Bone marrow (tissue), 2 donors: ENCODE data around the gene RETREG3.
"Not testable (repeated sequence)": the region's sequence is repeated elsewhere in the genome, so short reads cannot be mapped to it uniquely, and the experiment has no call there.

Experiments used
- DNase-seq, 2 donors: peaks; one replicate each; lab custom pipeline; 2025; lab: John Stamatoyannopoulos, UW

RETREG3 gene

GRCh38 chr17:42571435-42572225, 37.5 kb downstream of the RETREG3 start:
- DNase-seq, result no peak

DNA sequence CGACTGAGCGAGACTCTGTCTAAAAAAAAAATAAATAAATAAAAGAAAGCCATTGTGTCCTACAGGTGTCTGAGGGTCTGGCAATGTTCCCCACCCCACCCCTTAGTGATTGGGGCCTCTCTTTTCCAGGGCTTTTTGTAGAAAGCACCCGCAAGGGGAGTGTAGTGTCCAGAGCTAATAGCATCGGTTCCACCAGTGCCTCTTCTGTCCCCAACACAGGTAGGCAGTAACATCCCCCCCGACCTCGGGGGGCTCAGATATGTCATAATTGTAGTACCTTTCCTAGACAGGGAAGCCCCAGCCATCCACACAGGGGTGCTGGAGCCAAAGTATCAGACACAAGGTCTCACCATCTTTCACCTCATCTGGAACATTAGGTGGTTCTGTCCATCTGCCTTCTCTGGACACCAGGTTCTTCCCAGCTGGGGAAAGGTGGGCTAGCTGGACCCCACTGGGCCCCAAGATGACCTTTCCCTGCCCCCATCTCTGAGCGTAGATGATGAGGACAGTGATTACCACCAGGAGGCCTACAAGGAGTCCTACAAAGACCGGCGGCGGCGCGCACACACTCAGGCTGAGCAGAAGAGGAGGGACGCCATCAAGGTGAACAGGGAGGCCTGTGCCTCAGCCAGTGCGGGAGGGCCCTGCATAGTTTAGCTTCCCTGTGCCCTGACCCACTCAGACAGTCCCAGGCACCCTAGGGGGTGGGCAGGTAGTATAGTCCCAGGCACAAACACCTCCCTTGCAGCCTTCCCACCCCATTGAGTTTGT, 40.6 kb downstream of the RETREG3 start:
- no peak for DNase-seq

DNA sequence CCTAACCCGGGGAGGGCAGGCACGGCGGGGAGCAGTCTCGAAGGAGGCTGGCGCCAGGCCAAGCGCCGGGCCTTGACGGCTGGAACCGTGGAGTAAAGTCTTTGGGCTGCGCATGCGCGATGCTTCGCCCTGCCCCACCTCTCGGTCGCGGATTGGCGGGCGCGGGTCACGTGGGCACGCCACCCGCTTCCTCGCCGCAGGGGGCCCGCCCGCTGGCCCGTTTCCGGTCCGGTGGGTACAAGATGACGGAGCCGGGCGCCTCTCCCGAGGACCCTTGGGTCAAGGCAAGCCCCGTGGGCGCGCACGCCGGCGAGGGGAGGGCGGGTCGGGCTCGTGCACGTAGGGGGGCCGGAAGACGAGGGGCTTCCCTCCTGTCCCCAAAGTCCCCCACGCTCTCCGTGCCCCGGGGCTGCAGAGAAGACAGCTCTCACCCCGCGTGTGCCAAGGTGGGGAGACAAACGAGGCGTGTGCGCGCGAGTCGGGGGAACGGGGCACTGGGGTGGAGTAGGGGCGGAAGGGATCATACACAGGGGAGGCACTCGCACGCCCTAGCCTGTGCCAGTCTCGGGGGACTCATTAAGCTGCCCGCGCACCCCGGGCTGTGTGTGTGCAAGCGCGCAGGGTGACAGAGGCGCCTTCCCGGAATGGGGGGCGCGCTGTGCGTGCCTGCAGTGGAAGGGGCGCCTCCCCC, 42.1 kb downstream of the RETREG3 start, which contains the start of gene MLX:
MLX (plus strand) TSS at position 218 of the 691 bp plus-strand sequence; CDS start at position 243, 25 bp downstream.
- DNase-seq, result peak; percentile 66 to 69

DNA sequence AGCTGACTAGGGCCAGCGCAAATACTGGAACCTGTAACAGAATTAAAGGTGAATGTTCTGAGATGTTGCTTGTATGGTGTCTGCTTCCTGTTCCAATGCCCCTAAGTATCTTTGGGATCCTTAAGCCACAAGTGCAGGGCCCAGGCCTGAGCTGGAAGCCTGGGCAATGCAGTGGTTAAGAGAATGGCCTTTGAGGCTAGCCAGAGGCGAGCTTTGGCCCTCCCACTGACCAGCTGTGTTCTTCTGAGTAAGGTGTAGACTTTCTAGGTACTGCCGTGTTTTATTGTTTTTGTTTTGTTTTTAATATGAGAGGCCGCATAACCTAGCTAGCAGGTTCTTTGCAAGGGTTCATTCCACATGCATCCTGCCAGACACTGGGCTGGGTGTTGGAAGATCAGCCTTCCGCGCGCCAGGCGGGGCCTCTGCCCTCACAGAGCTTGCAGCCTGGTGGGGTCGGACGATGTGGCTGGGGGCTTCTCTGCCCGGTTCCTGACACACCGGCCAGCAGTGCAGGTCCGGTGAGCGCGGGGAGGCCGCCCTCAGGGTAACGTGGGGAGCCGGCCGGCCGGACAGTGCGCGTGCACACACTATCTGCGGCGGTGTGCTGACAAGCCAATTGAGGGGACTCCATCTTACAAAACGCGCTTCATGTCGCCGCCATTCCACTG, 42.8 kb downstream of the RETREG3 start:
- no peak for DNase-seq

DNA sequence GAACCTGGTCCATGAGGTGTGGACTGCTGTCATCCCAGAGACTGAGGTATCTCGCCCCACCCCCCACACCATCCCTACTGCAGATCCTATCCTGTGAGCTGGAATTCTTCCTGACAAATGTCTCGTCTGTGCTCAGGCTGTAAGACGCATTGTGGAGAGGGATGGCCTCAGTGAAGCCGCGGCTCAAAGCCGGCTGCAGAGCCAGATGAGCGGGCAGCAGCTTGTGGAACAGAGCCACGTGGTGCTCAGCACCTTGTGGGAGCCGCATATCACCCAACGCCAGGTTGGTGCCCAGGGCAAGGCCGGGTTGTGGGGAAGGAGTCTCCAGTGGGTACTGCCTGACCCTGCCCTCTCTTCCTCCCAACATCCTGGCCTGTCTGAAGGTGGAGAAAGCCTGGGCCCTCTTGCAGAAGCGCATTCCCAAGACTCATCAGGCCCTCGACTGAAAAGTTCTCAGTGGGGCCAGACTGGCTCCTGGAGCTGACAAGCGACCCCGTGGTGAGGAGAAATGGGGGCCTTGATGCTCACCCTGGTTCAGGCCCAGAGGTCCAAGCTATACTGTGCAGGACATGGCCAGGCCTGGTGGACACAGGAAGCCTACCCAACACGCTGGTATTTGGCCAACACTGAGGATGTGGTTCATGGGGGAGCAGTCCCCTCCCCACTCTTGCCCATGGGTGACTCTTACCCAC, 43.5 kb downstream of the RETREG3 start:
- no peak for DNase-seq

DNA sequence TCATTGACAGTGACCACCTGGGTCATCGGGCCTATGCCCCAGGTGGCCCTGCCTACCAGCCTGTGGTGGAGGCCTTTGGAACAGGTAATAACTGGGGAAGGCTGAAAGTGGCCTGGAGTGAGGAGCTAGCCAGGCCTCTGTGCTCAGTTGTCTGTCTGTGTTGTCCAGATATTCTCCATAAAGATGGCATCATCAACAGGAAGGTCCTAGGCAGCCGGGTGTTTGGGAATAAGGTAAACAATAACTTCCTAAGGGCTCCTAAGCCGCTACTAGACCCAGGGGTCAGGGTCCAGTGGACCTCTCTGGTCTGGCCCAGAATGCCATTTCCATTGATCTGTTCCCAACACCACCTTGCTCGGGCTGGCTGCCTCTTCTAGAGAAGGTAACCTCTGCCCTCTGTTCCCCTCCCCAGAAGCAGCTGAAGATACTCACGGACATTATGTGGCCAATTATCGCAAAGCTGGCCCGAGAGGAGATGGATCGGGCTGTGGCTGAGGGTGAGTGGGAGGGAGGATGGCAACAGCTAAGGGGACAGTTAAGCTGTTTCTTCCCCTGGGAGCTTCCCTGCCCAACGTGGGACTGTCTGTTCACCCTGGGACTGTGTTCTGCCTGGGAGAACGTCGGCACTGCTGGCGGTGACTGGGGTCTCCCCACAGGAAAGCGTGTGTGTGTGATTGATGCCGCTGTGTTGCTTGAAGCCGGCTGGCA, 44.2 kb downstream of the RETREG3 start:
- no peak for DNase-seq

DNA sequence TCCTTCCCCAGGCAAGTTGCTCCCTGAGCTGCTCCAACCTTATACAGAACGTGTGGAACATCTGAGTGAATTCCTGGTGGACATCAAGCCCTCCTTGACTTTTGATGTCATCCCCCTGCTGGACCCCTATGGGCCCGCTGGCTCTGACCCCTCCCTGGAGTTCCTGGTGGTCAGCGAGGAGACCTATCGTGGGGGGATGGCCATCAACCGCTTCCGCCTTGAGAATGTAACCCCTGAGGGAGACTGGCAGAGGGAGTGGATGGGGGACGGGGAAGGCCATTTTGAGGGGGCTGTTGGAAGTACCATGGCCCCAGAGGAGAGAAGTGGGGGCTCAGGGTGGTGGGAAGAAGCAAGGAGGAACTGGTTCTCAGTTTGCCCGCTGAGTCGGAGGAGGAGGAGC, 45.2 kb downstream of the RETREG3 start:
- no peak for DNase-seq

- no peak for DNase-seq
These were observed 45.6 kb downstream of the RETREG3 start for GRCh38 chr17:42563543-42563942.

DNA sequence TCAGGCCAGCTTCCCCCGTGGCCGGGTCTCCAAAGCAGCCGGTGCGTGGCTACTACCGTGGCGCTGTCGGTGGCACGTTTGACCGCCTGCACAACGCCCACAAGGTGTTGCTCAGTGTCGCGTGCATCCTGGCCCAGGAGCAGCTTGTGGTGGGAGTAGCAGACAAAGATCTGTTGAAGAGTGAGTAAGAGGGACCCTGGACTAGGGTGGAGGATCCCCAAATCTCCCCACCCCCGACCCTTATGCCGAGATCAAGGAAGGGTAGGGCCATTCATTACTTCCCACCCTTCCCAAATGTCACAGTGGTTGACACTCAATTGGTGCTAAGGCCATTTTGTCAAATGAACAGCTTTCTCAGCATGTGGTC, 46.0 kb downstream of the RETREG3 start:
- DNase-seq, result no peak

- no peak for DNase-seq
These were observed 46.6 kb downstream of the RETREG3 start for GRCh38 chr17:42562388-42563142.

DNA sequence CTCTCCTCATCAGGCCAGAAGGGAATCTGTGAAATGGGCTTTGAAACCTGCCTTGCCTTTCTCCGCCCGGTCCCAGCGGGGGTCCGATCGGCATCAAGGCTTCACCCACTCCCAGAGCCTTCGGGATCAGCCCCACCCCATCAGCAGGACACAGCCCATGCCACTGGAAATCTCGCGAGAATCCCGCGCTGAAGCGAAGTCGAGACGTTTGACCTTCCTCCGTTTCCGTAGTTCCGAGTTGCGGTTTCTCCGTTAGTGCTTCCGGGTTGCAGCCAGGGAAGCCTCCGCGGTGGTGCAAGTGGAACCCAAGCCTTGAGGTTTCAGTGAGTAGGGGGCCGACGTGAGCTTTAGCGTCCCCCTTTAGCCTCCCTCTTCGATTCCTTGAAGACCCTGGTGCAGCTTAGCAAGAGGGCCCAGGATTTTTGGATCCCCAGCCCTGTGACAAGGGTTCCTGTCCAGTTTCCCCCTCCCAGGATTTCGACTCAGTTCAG, 47.2 kb downstream of the RETREG3 start, which contains the start of gene COASY:
COASY (plus strand) TSS at position 252 of the 491 bp plus-strand sequence. CDS start 475 bp downstream, outside the sequence.
- peak; percentile 83 to 91 for DNase-seq

DNA sequence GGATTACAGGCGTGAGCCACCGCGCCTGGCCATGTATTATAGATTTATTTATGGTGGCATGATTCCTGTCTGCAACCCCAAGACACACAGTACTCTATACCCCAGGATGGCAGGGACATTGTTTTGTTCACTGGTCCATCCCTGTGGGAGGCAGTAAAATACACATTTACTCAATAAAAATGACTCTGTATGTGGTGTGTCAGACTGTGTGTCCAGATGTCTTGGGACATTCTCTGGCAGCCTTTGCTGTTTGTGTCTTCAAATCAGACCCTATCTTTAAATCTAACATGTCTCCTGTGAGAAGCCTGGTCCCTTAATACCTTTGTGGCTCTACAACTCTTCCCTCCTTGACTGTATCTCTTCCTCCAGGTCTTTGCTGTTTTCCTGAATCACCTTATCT, 48.9 kb downstream of the RETREG3 start:
- no peak for DNase-seq

DNA sequence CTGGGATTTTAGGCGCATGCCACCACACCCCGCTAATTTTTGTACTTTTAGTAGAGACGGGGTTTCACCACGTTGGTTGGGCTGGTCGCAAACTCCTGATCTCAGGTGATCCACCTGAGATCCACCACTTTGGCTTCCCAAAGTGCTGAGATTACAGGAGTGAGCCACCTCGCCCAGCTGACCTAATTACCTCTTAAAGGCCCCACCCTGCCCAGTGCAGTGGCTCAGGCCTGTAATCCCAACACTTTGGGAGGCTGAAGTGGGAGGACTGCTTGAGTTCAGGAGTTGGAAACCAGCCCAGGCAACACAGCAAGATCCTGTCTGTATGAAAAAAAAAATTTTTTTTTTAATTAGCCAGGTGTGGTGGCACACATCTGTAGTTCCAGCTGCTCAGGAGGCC, 50.1 kb downstream of the RETREG3 start:
- DNase-seq, result no peak

GRCh38 chr17:42555961-42556617, 53.1 kb downstream of the RETREG3 start:
- DNase-seq, result not testable (repeated sequence)

- DNase-seq, result no peak
These were observed 54.0 kb downstream of the RETREG3 start for GRCh38 chr17:42555122-42555622.

DNA sequence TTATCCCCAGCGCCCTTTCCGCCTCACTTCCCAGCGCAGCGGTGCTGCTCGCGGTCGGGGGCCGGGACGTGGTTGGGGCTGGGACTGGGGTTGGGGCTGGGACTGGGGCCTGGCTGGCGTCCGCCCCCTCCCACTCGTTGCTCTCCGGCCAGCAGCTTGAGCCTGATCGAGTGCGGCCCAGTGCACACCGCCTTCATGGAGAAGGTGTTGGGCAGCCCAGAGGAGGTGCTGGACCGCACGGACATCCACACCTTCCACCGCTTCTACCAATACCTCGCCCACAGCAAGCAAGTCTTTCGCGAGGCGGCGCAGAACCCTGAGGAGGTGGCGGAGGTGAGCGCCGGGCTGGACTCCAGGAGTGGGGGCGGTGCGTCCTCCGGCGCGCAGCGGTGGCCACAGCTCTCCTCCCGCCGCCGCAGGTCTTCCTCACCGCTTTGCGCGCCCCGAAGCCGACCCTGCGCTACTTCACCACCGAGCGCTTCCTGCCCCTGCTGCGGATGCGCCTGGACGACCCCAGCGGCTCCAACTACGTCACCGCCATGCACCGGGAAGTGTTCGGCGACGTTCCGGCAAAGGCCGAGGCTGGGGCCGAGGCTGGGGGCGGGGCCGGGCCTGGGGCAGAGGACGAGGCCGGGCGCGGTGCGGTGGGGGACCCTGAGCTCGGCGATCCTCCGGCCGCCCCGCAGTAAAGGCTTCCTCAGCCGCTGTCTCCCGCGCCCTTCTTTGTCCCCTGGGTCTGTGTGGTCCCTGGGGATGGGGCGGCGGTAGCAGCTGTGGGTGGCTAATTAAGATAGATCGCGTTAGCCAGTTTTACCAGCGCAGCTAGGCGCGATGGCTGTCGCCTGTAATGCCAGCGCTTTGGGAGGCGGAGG, 54.7 kb downstream of the RETREG3 start:
- peak; percentile 56 to 72 for DNase-seq

- DNase-seq, result no peak
These were observed 55.3 kb downstream of the RETREG3 start for GRCh38 chr17:42553866-42554249.
